GM19397 (cell line): ENCODE results near the gene HTR1D.

Experiments
- ATAC-seq: cut with Tn5 transposase; IDR thresholded peaks from one replicate; pipeline ENCODE4 v1.9.1; 2021; ENCODE audit warnings: mild to moderate bottlenecking, moderate library complexity; ENCODE audit not compliant: unreplicated experiment

HTR1D gene

GRCh38 chr1:23156940-23157339 lies 60.4 kb downstream of the HTR1D start:
- no peak for ATAC-seq

GRCh38 chr1:23152966-23153684 lies 64.2 kb downstream of the HTR1D start:
- ATAC-seq: no peak

GRCh38 chr1:23150742-23151141 lies 66.6 kb downstream of the HTR1D start:
- ATAC-seq: no peak

- ATAC-seq: no peak
Observed at GRCh38 chr1:23150125-23150524, 67.2 kb downstream of the HTR1D start.

GRCh38 chr1:23149114-23149513 lies 68.2 kb downstream of the HTR1D start:
- no peak for ATAC-seq

- no peak for ATAC-seq
Observed at GRCh38 chr1:23148084-23148483, 69.2 kb downstream of the HTR1D start.
